Measurements from ENCODE around the gene DCX.

GRCh38 chrX:111409326-111409725, 2.7 kb downstream of the DCX start:
- TF ChIP-seq GATA2 (IDR thresholded peaks at IDR 0.05; ENCODE audit: low read depth, low read length) (no peak), GATA3 (IDR thresholded peaks at IDR 0.05; ENCODE audit: low read depth, low read length) (no peak)
